ENCODE measurements around the gene ITGAD. TPM values are rescaled to one million over a fixed set of nuclear protein-coding genes. Genes with fewer than 3 reads are reported as not detected.

The ITGAD gene
- total RNA-seq, 3 donors from 2014 or later, result 0.16 to 0.44 TPM; not detected in 1

GRCh38 chr16:31386157-31386984 lies 6.8 kb upstream of the ITGAD start:
- Histone ChIP-seq H3K4me3 (no peak overlapping the region), H3K27me3 (peaks cover 0 to 6% of the 10 kb centered on the region in 2 donors), H3K27ac (no peak overlapping the region), H3K4me1 (no peaks in the 10 kb centered on the region), H3K9me3 (no peaks in the 10 kb centered on the region), H3K36me3 (no peaks in the 10 kb centered on the region)
- intact Hi-C loops (cut with DNase I; ENCODE audit: low total_unique reads), result no loop called here
- DNase-seq (ENCODE audit: low spot score in 2 of 2), result no peak
- TF ChIP-seq POLR2AphosphoS5 (IDR thresholded peaks at IDR 0.05) (no peak), POLR2A (IDR thresholded peaks at IDR 0.05) (no peak), CTCF (IDR thresholded peaks at IDR 0.05) (no peak)

GRCh38 chr16:31388535-31388934 lies 4.6 kb upstream of the ITGAD start:
- no peak for DNase-seq (ENCODE audit: low spot score in 2 of 2)
- Histone ChIP-seq H3K4me1 (no peaks in the 10 kb centered on the region), H3K4me3 (no peak overlapping the region), H3K27me3 (no peaks in the 10 kb centered on the region), H3K27ac (no peak overlapping the region), H3K9me3 (no peaks in the 10 kb centered on the region), H3K36me3 (no peaks in the 10 kb centered on the region)
- TF ChIP-seq POLR2A (IDR thresholded peaks at IDR 0.05), result no peak
- intact Hi-C loops (cut with DNase I; ENCODE audit: low total_unique reads), result no loop called here

GRCh38 chr16:31390504-31391041 lies 2.6 kb upstream of the ITGAD start:
- Histone ChIP-seq H3K27me3 (no peaks in the 10 kb centered on the region), H3K9me3 (no peaks in the 10 kb centered on the region), H3K36me3 (no peaks in the 10 kb centered on the region), H3K4me3 (no peak overlapping the region), H3K4me1 (no peaks in the 10 kb centered on the region), H3K27ac (no peak overlapping the region)
- TF ChIP-seq POLR2AphosphoS5 (IDR thresholded peaks at IDR 0.05) (no peak), CTCF (IDR thresholded peaks at IDR 0.05) (no peak), POLR2A (IDR thresholded peaks at IDR 0.05) (no peak)
- no peak for DNase-seq (ENCODE audit: low spot score in 2 of 2)
- intact Hi-C loops (cut with DNase I; ENCODE audit: low total_unique reads), result no loop called here

- intact Hi-C loops (cut with DNase I; ENCODE audit: low total_unique reads), result no loop called here
- DNase-seq (ENCODE audit: low spot score in 2 of 2), result no peak
- H3K4me3 ChIP-seq, result no peak overlapping the region
- no peaks in the 10 kb centered on the region for H3K27me3 ChIP-seq
- H3K36me3 ChIP-seq, result no peaks in the 10 kb centered on the region
- H3K9me3 ChIP-seq, result peaks cover 0 to 9% of the 10 kb centered on the region in 2 donors
- TF ChIP-seq CTCF (IDR thresholded peaks at IDR 0.05) (no peak), POLR2A (IDR thresholded peaks at IDR 0.05) (no peak), POLR2AphosphoS5 (IDR thresholded peaks at IDR 0.05) (no peak)
- H3K4me1 ChIP-seq, result no peaks in the 10 kb centered on the region
- H3K27ac ChIP-seq, result no peak overlapping the region
Measured at GRCh38 chr16:31395647-31396046, 2.5 kb downstream of the ITGAD start.

GRCh38 chr16:31397096-31397660 lies 4.0 kb downstream of the ITGAD start:
- no peak for DNase-seq (ENCODE audit: low spot score in 2 of 2)
- Histone ChIP-seq H3K27ac (no peak overlapping the region), H3K4me1 (no peaks in the 10 kb centered on the region), H3K36me3 (no peaks in the 10 kb centered on the region), H3K9me3 (peaks cover 0 to 9% of the 10 kb centered on the region in 2 donors), H3K27me3 (no peaks in the 10 kb centered on the region), H3K4me3 (no peak overlapping the region)
- TF ChIP-seq POLR2A (IDR thresholded peaks at IDR 0.05) (no peak), CTCF (IDR thresholded peaks at IDR 0.05) (no peak), POLR2AphosphoS5 (IDR thresholded peaks at IDR 0.05) (no peak)
- intact Hi-C loops (cut with DNase I; ENCODE audit: low total_unique reads), result no loop called here

Measured in breast epithelium (tissue), 4 donors.